ENCODE results near the gene LCMT1.

DNA sequence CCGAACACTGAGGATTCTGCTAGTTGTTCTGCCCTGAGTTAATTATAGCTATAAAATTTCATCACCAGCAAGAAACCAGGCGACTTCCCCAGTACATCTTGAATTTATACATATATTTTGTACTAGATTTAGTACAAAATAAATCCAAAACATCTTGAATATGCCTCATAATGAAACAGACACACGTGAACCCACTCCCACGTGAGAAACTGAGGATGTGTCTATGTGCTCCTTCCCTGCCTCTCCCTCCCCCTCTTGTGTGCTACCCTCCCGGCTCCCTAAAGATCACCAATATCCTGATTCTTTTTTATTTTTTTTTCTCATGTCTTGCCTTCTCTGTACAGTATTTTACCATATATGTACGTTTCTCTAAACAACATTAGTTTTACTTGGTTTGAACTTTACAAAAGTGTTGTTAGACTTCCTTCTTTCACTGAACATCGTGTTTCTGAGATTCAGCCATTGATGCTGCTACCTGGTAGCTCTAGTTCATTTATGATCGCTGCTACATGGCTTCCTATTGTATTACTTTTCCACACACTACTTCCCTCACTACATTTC, 1.1 kb upstream of the LCMT1 start:
- TF ChIP-seq, protein P1, sequence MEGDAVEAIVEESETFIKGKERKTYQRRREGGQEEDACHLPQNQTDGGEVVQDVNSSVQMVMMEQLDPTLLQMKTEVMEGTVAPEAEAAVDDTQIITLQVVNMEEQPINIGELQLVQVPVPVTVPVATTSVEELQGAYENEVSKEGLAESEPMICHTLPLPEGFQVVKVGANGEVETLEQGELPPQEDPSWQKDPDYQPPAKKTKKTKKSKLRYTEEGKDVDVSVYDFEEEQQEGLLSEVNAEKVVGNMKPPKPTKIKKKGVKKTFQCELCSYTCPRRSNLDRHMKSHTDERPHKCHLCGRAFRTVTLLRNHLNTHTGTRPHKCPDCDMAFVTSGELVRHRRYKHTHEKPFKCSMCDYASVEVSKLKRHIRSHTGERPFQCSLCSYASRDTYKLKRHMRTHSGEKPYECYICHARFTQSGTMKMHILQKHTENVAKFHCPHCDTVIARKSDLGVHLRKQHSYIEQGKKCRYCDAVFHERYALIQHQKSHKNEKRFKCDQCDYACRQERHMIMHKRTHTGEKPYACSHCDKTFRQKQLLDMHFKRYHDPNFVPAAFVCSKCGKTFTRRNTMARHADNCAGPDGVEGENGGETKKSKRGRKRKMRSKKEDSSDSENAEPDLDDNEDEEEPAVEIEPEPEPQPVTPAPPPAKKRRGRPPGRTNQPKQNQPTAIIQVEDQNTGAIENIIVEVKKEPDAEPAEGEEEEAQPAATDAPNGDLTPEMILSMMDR (IDR thresholded peaks at IDR 0.05): no peak
- TF ChIP-seq, protein P2, sequence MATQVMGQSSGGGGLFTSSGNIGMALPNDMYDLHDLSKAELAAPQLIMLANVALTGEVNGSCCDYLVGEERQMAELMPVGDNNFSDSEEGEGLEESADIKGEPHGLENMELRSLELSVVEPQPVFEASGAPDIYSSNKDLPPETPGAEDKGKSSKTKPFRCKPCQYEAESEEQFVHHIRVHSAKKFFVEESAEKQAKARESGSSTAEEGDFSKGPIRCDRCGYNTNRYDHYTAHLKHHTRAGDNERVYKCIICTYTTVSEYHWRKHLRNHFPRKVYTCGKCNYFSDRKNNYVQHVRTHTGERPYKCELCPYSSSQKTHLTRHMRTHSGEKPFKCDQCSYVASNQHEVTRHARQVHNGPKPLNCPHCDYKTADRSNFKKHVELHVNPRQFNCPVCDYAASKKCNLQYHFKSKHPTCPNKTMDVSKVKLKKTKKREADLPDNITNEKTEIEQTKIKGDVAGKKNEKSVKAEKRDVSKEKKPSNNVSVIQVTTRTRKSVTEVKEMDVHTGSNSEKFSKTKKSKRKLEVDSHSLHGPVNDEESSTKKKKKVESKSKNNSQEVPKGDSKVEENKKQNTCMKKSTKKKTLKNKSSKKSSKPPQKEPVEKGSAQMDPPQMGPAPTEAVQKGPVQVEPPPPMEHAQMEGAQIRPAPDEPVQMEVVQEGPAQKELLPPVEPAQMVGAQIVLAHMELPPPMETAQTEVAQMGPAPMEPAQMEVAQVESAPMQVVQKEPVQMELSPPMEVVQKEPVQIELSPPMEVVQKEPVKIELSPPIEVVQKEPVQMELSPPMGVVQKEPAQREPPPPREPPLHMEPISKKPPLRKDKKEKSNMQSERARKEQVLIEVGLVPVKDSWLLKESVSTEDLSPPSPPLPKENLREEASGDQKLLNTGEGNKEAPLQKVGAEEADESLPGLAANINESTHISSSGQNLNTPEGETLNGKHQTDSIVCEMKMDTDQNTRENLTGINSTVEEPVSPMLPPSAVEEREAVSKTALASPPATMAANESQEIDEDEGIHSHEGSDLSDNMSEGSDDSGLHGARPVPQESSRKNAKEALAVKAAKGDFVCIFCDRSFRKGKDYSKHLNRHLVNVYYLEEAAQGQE (IDR thresholded peaks at IDR 0.05; ENCODE audit: insufficient read depth in 1 of 2, low read depth in 2 of 2, low read length in 1 of 2): no peak
- no peak for TF ChIP-seq TCF7L2 (IDR thresholded peaks at IDR 0.05; ENCODE audit: low read depth, low read length)
- TF ChIP-seq POLR2AphosphoS5 (IDR thresholded peaks at IDR 0.05; ENCODE audit: low read depth, low read length): no peak
